K562 (cell line): Measurements from ENCODE around the gene TCP11.

Experiments used
- CTCF ChIP-seq, 3 experiments: IDR thresholded peaks in 2 of 3; conservative IDR thresholded peaks in 1 of 3; 2 replicates each; pipeline ENCODE4 v1.5.1; 2011 to 2012; ENCODE audit warnings: low read length in 3 of 3, mild to moderate bottlenecking in 3 of 3, control low read depth in 2 of 3, improper control_type of control experiment in 1 of 3, inconsistent platforms in 1 of 3, low read depth in 1 of 3, mixed read lengths in 1 of 3, moderate library complexity in 1 of 3; ENCODE audit not compliant: insufficient read depth in 2 of 3
- ZNF766 ChIP-seq: fragments of 200-800 bp; sonication (Bioruptor generic); conservative IDR thresholded peaks from 2 replicates; pipeline ENCODE4 v1.6.1; 2016; ENCODE audit warnings: missing genetic modification characterization, missing compliant biosample characterization
- TF ChIP-seq, protein P1 (sequence below): fragments of 150-350 bp; conservative IDR thresholded peaks from 2 replicates; pipeline ENCODE4 v1.6.1; 2014; ENCODE audit warnings: low read length

GRCh38 chr6:35181933-35182612 lies 40.9 kb upstream of the TCP11 start:
- TF ChIP-seq ZNF766 (CRISPR knock-in tag) (no peak), CTCF (IDR thresholded peaks at IDR 0.05 in 2 of 3, conservative IDR thresholded peaks at IDR 0.05 in 1 of 3; ENCODE audit: insufficient read depth in 2 of 3, low read depth in 1 of 3, low read length in 3 of 3) (no peak)
- TF ChIP-seq, protein P1, sequence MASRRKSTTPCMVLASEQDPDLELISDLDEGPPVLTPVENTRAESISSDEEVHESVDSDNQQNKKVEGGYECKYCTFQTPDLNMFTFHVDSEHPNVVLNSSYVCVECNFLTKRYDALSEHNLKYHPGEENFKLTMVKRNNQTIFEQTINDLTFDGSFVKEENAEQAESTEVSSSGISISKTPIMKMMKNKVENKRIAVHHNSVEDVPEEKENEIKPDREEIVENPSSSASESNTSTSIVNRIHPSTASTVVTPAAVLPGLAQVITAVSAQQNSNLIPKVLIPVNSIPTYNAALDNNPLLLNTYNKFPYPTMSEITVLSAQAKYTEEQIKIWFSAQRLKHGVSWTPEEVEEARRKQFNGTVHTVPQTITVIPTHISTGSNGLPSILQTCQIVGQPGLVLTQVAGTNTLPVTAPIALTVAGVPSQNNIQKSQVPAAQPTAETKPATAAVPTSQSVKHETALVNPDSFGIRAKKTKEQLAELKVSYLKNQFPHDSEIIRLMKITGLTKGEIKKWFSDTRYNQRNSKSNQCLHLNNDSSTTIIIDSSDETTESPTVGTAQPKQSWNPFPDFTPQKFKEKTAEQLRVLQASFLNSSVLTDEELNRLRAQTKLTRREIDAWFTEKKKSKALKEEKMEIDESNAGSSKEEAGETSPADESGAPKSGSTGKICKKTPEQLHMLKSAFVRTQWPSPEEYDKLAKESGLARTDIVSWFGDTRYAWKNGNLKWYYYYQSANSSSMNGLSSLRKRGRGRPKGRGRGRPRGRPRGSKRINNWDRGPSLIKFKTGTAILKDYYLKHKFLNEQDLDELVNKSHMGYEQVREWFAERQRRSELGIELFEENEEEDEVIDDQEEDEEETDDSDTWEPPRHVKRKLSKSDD: no peak
